NOMO-1 treated with DMSO at 0.1 percent for 48 hours (cell line): ENCODE measurements around the gene THADA.
"Not testable (repeated sequence)": the region's sequence is repeated elsewhere in the genome, so short reads cannot be mapped to it uniquely, and the experiment has no call there.

Experiments used
- DNase-seq: peaks from one replicate; lab custom pipeline; 2025; ENCODE audit not compliant: unreplicated experiment; lab: John Stamatoyannopoulos, UW

THADA gene

GRCh38 chr2:43540021-43540779, 55.6 kb downstream of the THADA start:
- DNase-seq: peak; percentile 91

- no peak for DNase-seq
These were observed 56.4 kb downstream of the THADA start for GRCh38 chr2:43539436-43539835.

GRCh38 chr2:43538034-43538670, 57.7 kb downstream of the THADA start:
- no peak for DNase-seq

GRCh38 chr2:43537137-43537536, 58.7 kb downstream of the THADA start:
- DNase-seq: peak; percentile 74

- DNase-seq: no peak
These were observed 61.3 kb downstream of the THADA start for GRCh38 chr2:43534569-43534968.

- not testable (repeated sequence) for DNase-seq
These were observed 63.3 kb downstream of the THADA start for GRCh38 chr2:43532572-43532971.

GRCh38 chr2:43531251-43531650, 64.6 kb downstream of the THADA start:
- DNase-seq: no peak

- DNase-seq: no peak
These were observed 68.8 kb downstream of the THADA start for GRCh38 chr2:43526994-43527393.

GRCh38 chr2:43525506-43525905, 70.3 kb downstream of the THADA start:
- DNase-seq: no peak

GRCh38 chr2:43524177-43524965, 71.5 kb downstream of the THADA start:
- DNase-seq: no peak

GRCh38 chr2:43522177-43522576, 73.7 kb downstream of the THADA start:
- DNase-seq: no peak

- no peak for DNase-seq
These were observed 74.3 kb downstream of the THADA start for GRCh38 chr2:43521568-43521967.

- DNase-seq: no peak
These were observed 74.9 kb downstream of the THADA start for GRCh38 chr2:43520919-43521318.

- peak; percentile 41 for DNase-seq
These were observed 76.1 kb downstream of the THADA start for GRCh38 chr2:43519643-43520221.

GRCh38 chr2:43518718-43519117, 77.1 kb downstream of the THADA start:
- DNase-seq: no peak

- DNase-seq: no peak
These were observed 77.7 kb downstream of the THADA start for GRCh38 chr2:43518181-43518580.

GRCh38 chr2:43515807-43516497, 79.9 kb downstream of the THADA start:
- DNase-seq: no peak

- DNase-seq: no peak
These were observed 80.6 kb downstream of the THADA start for GRCh38 chr2:43515248-43515647.

- DNase-seq: no peak
These were observed 82.0 kb downstream of the THADA start for GRCh38 chr2:43513796-43514195.

- no peak for DNase-seq
These were observed 82.6 kb downstream of the THADA start for GRCh38 chr2:43513216-43513615.

- no peak for DNase-seq
These were observed 84.6 kb downstream of the THADA start for GRCh38 chr2:43511199-43511598.
